Neural cell (in vitro differentiated cells): Measurements from ENCODE around the gene ASB14.
"Not testable (repeated sequence)": the region's sequence is repeated elsewhere in the genome, so short reads cannot be mapped to it uniquely, and the experiment has no call there.

ENCODE experiments used
- CTCF ChIP-seq: fragments of 450-650 bp; IDR thresholded peaks from 2 replicates; pipeline ENCODE4 v1.5.1; 2014; ENCODE audit warnings: antibody characterized with exemption, mild to moderate bottlenecking, moderate library complexity; ENCODE audit not compliant: poor library complexity, severe bottlenecking
- EP300 ChIP-seq: fragments of 450-650 bp; conservative IDR thresholded peaks from 2 replicates; pipeline ENCODE4 v1.6.1; 2014; ENCODE audit warnings: antibody characterized with exemption, mild to moderate bottlenecking, moderate library complexity; ENCODE audit not compliant: poor library complexity, severe bottlenecking
- MXI1 ChIP-seq: fragments of 450-650 bp; conservative IDR thresholded peaks from 2 replicates; pipeline ENCODE4 v1.6.1; 2014; ENCODE audit warnings: antibody characterized with exemption, mild to moderate bottlenecking; ENCODE audit not compliant: poor library complexity, severe bottlenecking
- POLR2AphosphoS5 ChIP-seq: IDR thresholded peaks from 2 replicates; pipeline ENCODE4 v1.6.1; 2012

- not testable (repeated sequence) for TF ChIP-seq CTCF, POLR2AphosphoS5, EP300, MXI1
Observed at GRCh38 chr3:57326498-57326897, 34.0 kb upstream of the ASB14 start.
